GM12873 (cell line): ENCODE data around the gene DNAH12.

Source experiments
- CTCF ChIP-seq: IDR thresholded peaks from 2 replicates; pipeline ENCODE4 v1.5.1; 2012; ENCODE audit warnings: low read depth, mild to moderate bottlenecking, moderate library complexity, low read length, control low read depth; ENCODE audit not compliant: insufficient read depth; ENCODE audit errors: missing control alignments

DNAH12 gene

DNA sequence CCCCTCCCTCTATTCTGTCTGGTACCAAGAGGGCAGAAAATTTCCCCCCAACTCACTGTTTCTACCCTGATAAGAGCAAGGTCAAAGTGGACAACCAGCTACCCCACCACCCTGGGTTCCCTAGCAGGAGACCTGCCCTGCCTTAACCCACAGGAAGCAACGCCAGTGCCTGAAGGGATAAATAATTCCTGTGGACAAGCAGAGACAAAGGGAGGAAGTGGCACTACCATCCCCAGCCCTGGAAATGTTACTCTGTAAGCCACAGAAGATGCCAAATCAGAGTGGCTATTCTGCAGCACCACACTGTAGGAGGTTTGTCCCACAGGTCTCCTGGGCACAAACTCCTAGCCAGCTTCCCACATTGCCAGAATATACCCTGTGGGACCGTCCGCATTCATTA lies 80.1 kb downstream of the DNAH12 start:
- no peak for TF ChIP-seq CTCF

DNA sequence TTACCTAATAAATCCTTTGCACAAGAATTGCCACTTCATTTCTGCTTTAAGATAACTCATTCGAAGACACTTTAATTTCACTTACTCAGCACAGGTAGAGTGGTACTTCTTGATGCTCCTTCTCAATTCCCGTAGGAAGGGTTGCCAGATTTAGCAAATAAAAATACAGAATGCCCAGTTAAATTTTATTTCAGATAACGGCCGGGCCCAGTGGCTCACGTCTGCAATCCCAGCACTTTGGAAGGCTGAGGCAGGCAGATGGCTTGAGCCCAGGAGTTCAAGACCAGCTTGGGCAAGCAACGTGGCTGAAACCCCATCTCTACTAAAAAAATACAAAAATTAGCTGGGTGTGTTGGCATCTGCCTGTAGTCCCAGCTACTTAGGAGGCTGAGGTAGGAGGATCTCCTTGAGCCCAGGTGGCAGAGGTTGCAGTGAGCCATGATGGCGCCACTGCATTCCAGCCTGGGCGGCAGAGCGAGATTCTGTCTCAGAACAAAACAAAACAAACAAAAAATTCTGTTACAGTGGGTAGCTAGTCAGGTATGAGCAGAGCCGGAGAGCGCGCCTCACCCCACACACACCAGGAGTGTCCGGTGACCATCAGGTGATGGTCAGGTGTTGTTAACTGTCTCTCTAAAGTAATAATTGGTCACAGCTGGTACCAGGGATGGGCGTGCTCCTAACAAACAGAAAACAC lies 92.8 kb downstream of the DNAH12 start:
- TF ChIP-seq CTCF = no peak

DNA sequence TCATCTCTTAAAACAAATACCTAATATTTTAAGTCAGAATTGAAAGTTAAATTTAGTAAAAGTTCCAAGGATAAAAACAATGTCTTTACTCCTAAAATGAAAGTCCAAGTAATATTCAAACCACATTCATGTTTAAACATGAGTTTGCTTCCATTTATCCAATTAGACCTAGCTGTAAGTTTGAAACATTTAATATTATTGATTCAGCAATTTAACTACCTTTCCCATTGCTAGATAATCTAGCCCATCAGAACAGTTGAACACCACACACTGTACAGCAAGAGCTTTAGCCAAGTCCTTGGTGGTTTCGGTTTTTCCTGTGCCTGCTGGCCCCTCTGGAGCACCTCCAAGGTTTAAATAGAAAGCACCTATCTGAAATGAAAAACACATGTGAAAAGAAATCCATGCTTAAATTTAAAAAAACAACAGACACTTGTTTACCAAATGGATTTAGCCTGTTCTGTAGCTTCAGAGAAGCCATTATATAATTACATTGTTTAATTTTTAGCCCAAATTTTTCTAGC lies 97.8 kb downstream of the DNAH12 start:
- no peak for TF ChIP-seq CTCF

GRCh38 chr3:57444469-57444868 lies 99.7 kb downstream of the DNAH12 start:
- no peak for TF ChIP-seq CTCF

DNA sequence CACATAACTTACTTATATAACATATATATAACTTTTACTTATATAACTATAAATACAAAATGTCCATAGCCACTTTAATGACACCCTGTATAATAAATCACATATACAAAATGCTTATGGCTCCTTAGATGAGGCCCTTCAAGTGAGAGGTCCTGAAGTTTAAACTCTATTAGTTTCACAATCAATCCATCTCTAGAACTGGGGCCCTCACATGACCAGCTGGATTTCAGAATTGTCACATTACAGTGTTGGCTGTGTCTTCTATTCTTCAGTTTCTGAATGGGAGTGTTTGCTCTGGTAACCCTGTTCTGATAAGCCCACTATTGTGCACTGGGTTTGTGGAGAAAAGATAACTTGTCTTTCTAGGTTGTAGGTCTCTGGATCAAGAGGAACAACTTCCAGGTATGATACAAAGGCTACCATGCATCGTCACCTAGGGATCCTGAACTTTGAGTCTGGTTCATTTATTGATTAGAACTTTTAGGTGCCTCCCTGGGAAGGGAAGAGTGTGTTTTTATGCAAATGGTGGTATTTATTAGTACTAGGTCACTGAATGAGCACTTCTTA lies 107.9 kb downstream of the DNAH12 start:
- TF ChIP-seq CTCF = no peak

DNA sequence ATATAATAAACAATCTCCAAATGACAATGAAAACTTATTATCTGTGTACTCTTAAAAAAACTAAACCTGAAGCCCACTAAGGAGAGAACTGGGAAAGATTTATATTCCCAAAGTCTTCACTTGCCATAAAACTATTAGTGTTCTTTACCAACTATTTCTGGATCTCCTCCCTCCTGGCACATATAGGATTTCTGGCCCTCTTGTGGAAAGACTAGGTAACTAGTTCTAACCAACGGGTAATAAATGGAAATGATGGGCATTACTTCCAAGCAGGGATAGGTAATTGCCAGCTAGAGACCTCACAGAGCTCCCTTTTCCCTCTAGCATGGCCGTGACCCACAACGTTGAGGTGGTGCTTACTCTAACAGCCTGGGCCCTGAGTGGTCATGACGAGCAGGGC lies 110.1 kb downstream of the DNAH12 start:
- TF ChIP-seq CTCF = peak; percentile 38

- TF ChIP-seq CTCF = no peak
Measured at GRCh38 chr3:57423335-57423734, 120.8 kb downstream of the DNAH12 start.
